ENCODE data around the gene OR7G1. TPM values are rescaled to one million over a fixed set of nuclear protein-coding genes. Genes with fewer than 3 reads are reported as not detected.
A peak's percentile ranks its signal among the peaks of the same experiment; 100 is the strongest.
"Not testable (repeated sequence)": the region's sequence is repeated elsewhere in the genome, so short reads cannot be mapped to it uniquely, and the experiment has no call there.

Gene OR7G1
- total RNA-seq, 1 donor from 2014 or later, result not detected

GRCh38 chr19:9076901-9077300 is 38.7 kb downstream of the OR7G1 start:
- DNase-seq, result no peak

- DNase-seq, result peak; percentile 39
Observed at GRCh38 chr19:9075064-9075949, 40.3 kb downstream of the OR7G1 start.

GRCh38 chr19:9073806-9074205 is 41.8 kb downstream of the OR7G1 start:
- DNase-seq, result no peak

GRCh38 chr19:9071720-9072119 is 43.8 kb downstream of the OR7G1 start:
- not testable (repeated sequence) for DNase-seq

GRCh38 chr19:9070066-9070465 is 45.5 kb downstream of the OR7G1 start:
- DNase-seq, result no peak

GRCh38 chr19:9065457-9066014 is 50.0 kb downstream of the OR7G1 start:
- no peak for DNase-seq

Small RNA genes lying within 50 kb of the gene (small RNA-seq; reads per million reads assigned to genes)
- gene OR1M4P (ENCODE audit: low replicate concordance), result not detected

Other genes starting within 250 kb of the OR7G1 start
- gene MUC16, start 105.4 kb downstream of the OR7G1 start, total RNA-seq, result 0.49 TPM
- gene OR1M1, start 28.7 kb downstream of the OR7G1 start, total RNA-seq, result not detected
- gene OR7G2, start 8.3 kb downstream of the OR7G1 start, total RNA-seq, result not detected
- not detected for gene OR7G3, start 11.2 kb upstream of the OR7G1 start, total RNA-seq
- 14.0 TPM for gene ZNF317, start 24.6 kb upstream of the OR7G1 start, total RNA-seq
- not detected for gene OR7D2, start 63.2 kb upstream of the OR7G1 start, total RNA-seq
- gene OR7D4, start 103.8 kb upstream of the OR7G1 start, total RNA-seq, result not detected
- gene OR7E24, start 135.2 kb upstream of the OR7G1 start, total RNA-seq, result not detected
- gene ZNF699, start 194.1 kb upstream of the OR7G1 start, total RNA-seq, result 12.8 TPM
- gene ZNF559, start 208.4 kb upstream of the OR7G1 start, total RNA-seq, result 29.8 TPM
- gene ZNF177, start 247.2 kb upstream of the OR7G1 start, total RNA-seq, result 4.4 TPM

Data from skin of body (tissue), 3 donors.